Lower leg skin (tissue), 4 donors: ENCODE data around the gene DCN. TPM values are rescaled to one million over a fixed set of nuclear protein-coding genes. Genes with fewer than 3 reads are reported as not detected.

ENCODE experiments used
- DNase-seq, 2 donors: peaks; one replicate each; pipeline ENCODE4 v3.0.0-alpha.2; 2019; ENCODE audit warnings: low spot score in 2 of 2
- H3K4me3 ChIP-seq: fragments of 200-600 bp; sonication (generic); 2 replicates; pipeline ENCODE4 v1.5.1; 2017; ENCODE audit warnings: mild to moderate bottlenecking, low read depth; ENCODE audit not compliant: poor library complexity, severe bottlenecking
- POLR2A ChIP-seq, 2 donors: fragments of 450-650 bp; IDR thresholded peaks; one replicate each; pipeline ENCODE4 v1.6.1; 2016 to 2017; ENCODE audit warnings: antibody characterized with exemption in 2 of 2, mild to moderate bottlenecking in 1 of 2, moderate library complexity in 1 of 2
- WGBS, 2 donors: methylation state at CpG; one replicate each; pipeline ENCODE4 v1.1.5; 2018; 5-methylcytosine and 5-hydroxymethylcytosine counted together
- intact Hi-C: fragments of 100-400 bp; cut with DNase I; formaldehyde crosslinking; loops from one replicate; pipeline ENCODE4 v1.15.0; 2023; ENCODE audit warnings: low total_unique reads
- total RNA-seq, 4 donors: library from RNA; depleted of rRNA; stranded (reverse); fragments of >200 nt; gene quantifications; one replicate each; pipeline ENCODE4 v1.1.0, GENCODE V29; 2016
- TF ChIP-seq, protein P1 (sequence below), 3 donors: fragments of 450-650 bp; IDR thresholded peaks; one replicate each; pipeline ENCODE4 v1.5.1; 2016; ENCODE audit warnings: antibody characterized with exemption in 3 of 3, mild to moderate bottlenecking in 3 of 3, moderate library complexity in 2 of 3

Gene DCN
- total RNA-seq, 4 donors from 2014 or later, result 497 to 1,618 (median 522) TPM

DNA sequence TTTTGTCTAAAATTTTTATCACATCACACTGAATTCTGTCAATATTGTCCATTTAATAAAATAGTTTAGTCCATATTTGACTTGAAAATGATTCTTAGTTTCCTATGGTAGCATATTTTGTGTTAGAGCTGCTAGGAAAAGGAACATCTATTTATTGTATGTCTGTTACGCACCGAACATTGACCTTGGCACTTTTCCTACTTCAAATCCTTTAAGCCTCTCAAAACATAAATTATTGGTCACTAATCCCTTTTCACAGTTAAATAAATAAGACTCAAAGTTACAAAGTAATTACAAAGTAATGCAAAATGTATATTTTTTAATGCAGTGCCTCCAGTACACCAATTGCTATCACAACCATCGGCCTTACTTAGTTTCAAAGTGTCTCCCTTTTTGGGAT is 28.5 kb downstream of the DCN start:
- no peak for DNase-seq
- WGBS, 2 donors, result 81 to 86% methylated on average over 3 of the region's 3 CpGs
- no peak overlapping the region for H3K4me3 ChIP-seq
- intact Hi-C loops, result no loop called here
- no peak for TF ChIP-seq POLR2A (IDR thresholded peaks at IDR 0.05)
- TF ChIP-seq, protein P1, sequence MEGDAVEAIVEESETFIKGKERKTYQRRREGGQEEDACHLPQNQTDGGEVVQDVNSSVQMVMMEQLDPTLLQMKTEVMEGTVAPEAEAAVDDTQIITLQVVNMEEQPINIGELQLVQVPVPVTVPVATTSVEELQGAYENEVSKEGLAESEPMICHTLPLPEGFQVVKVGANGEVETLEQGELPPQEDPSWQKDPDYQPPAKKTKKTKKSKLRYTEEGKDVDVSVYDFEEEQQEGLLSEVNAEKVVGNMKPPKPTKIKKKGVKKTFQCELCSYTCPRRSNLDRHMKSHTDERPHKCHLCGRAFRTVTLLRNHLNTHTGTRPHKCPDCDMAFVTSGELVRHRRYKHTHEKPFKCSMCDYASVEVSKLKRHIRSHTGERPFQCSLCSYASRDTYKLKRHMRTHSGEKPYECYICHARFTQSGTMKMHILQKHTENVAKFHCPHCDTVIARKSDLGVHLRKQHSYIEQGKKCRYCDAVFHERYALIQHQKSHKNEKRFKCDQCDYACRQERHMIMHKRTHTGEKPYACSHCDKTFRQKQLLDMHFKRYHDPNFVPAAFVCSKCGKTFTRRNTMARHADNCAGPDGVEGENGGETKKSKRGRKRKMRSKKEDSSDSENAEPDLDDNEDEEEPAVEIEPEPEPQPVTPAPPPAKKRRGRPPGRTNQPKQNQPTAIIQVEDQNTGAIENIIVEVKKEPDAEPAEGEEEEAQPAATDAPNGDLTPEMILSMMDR (IDR thresholded peaks at IDR 0.05), result no peak

DNA sequence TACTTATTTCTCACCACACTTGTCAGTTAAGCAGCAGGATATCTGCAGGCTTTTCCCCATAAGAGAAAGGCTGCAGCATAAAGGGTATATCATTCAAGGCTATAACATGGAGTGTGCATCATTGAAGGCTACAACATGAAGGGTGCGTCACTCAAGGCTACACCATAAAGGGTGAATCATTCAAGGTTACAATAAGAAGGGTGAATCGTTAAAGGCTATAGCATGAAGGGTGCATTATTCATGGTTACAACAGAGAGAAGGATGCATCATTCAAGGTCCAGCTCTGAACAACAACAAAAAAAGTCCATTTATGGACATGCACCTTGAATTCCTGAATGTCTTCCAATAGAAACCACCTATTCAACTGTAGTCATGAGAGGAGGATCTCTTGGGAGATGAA is 38.6 kb downstream of the DCN start:
- no peak for DNase-seq
- 80 to 87% methylated on average over 2 of the region's 2 CpGs for WGBS, 2 donors
- no peak for TF ChIP-seq POLR2A (IDR thresholded peaks at IDR 0.05)
- TF ChIP-seq, protein P1 (IDR thresholded peaks at IDR 0.05), result no peak
- H3K4me3 ChIP-seq, result no peak overlapping the region
- intact Hi-C loops, result no loop called here

DNA sequence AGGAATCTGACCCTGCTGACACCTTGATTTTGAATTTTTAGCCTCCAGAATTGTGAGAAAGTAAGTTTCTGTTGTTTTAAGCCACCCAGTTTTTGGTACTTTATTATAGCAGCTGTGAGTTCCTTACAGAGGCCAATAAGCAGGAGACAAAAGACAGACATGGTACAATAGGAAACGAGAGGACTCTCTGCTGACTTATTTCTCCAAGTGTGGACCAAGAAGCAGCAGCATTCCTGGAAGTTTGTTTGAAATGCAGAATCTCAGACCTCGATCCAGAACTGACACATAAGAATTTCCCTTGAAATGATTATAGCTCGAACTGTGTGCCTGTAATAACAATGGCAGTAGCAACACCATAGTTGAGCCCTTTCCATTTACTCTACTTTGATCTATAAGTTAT is 39.4 kb downstream of the DCN start:
- WGBS, 2 donors, result 74 to 76% methylated on average over 3 of the region's 3 CpGs
- intact Hi-C loops, result no loop called here

GRCh38 chr12:91142221-91142631 is 40.4 kb downstream of the DCN start:
- no peak overlapping the region for H3K4me3 ChIP-seq
- intact Hi-C loops, result no loop called here
- no peak for TF ChIP-seq POLR2A (IDR thresholded peaks at IDR 0.05)
- TF ChIP-seq, protein P1 (IDR thresholded peaks at IDR 0.05), result no peak
- DNase-seq, result no peak
- 39 to 44% methylated on average over 3 of the region's 3 CpGs for WGBS, 2 donors

More for the DNA sequence above, 39.4 kb downstream of the DCN start:
- TF ChIP-seq, protein P1 (IDR thresholded peaks at IDR 0.05), result no peak
- no peak for TF ChIP-seq POLR2A (IDR thresholded peaks at IDR 0.05)
- no peak overlapping the region for H3K4me3 ChIP-seq
- DNase-seq, result no peak

GRCh38 chr12:91140026-91140931 is 42.3 kb downstream of the DCN start:
- intact Hi-C loops, result no loop called here
- no peak overlapping the region for H3K4me3 ChIP-seq
- peak in 1 of 2 donors; percentile 56 for DNase-seq
- TF ChIP-seq POLR2A (IDR thresholded peaks at IDR 0.05), result no peak
- TF ChIP-seq, protein P1 (IDR thresholded peaks at IDR 0.05), result no peak
- WGBS, 2 donors, result 61 to 62% methylated on average over 1 of the region's 1 CpG
